ENCODE data around the gene AADACL3. TPM values are rescaled to one million over a fixed set of nuclear protein-coding genes. Genes with fewer than 3 reads are reported as not detected.

AADACL3 gene
- total RNA-seq, 1 donor from 2014 or later: 0.05 TPM

DNA sequence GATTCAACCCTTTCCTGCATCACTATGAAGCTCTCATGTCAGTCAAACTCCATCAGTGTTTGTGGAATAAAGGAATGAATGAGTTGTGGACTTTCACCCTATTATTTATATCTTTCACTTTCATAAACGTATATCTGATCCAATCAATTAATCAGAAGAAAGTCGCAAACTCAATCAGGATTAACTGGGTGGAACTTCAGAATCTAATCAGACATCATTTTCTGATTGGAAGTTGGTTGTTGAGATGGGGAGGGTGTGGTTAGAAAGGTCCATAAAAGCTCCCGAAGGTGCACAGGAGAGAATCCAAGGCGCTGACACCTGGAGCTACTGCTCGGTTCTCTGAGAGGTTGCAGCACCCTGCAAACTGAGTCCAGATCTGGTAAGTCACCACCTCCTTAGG, 57.5 kb downstream of the AADACL3 start, which contains the start of gene PRAMEF12:
TSS of gene PRAMEF12 (plus strand) at position 301 of the 400 bp plus-strand sequence. CDS start 1,130 bp downstream, outside the sequence.
- no peaks in the 10 kb centered on the region for H4K20me1 ChIP-seq (ENCODE audit: insufficient read depth, low read length)
- H3K9me3 ChIP-seq (ENCODE audit: insufficient read depth, low read depth, low read length): no peaks in the 10 kb centered on the region
- H2AFZ ChIP-seq (ENCODE audit: low read depth, low read length): no peak within 1 kb of the TSS
- H3K4me3 Mint-ChIP-seq (ENCODE audit: unreplicated experiment): no peak within 1 kb of the TSS
- TF ChIP-seq, protein P1, sequence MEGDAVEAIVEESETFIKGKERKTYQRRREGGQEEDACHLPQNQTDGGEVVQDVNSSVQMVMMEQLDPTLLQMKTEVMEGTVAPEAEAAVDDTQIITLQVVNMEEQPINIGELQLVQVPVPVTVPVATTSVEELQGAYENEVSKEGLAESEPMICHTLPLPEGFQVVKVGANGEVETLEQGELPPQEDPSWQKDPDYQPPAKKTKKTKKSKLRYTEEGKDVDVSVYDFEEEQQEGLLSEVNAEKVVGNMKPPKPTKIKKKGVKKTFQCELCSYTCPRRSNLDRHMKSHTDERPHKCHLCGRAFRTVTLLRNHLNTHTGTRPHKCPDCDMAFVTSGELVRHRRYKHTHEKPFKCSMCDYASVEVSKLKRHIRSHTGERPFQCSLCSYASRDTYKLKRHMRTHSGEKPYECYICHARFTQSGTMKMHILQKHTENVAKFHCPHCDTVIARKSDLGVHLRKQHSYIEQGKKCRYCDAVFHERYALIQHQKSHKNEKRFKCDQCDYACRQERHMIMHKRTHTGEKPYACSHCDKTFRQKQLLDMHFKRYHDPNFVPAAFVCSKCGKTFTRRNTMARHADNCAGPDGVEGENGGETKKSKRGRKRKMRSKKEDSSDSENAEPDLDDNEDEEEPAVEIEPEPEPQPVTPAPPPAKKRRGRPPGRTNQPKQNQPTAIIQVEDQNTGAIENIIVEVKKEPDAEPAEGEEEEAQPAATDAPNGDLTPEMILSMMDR (IDR thresholded peaks at IDR 0.05; ENCODE audit: insufficient read depth, low read depth, low read length): no peak
- no peak for TF ChIP-seq EZH2 (IDR thresholded peaks at IDR 0.05; ENCODE audit: insufficient read depth, low read length)
- no peaks in the 10 kb centered on the region for H3K27me3 ChIP-seq (ENCODE audit: insufficient read depth, low read length)
- no peaks in the 10 kb centered on the region for H3K79me2 ChIP-seq (ENCODE audit: insufficient read depth, low read length)
- no peak within 1 kb of the TSS for H3K9ac ChIP-seq (ENCODE audit: low read length)
- H3K4me1 ChIP-seq (ENCODE audit: insufficient read depth, low read length): no peaks in the 10 kb centered on the region
- H3K27ac Mint-ChIP-seq (ENCODE audit: unreplicated experiment): no peak within 1 kb of the TSS
- no peak within 1 kb of the TSS for H3K27ac ChIP-seq (ENCODE audit: low read depth, low read length)
- no peaks in the 10 kb centered on the region for H3K4me1 Mint-ChIP-seq (ENCODE audit: low read depth, unreplicated experiment)
- FAIRE-seq (no peak), DNase-seq (ENCODE audit: low read depth) (no peak)
- no peaks in the 10 kb centered on the region for H3K36me3 ChIP-seq (ENCODE audit: insufficient read depth, low read length)
- H3K4me3 ChIP-seq (ENCODE audit: insufficient read depth, low read depth, low read length): no peak within 1 kb of the TSS
- H3K27me3 Mint-ChIP-seq (ENCODE audit: low read depth, unreplicated experiment): peaks cover 31% of the 10 kb centered on the region
- H3K9me3 Mint-ChIP-seq (ENCODE audit: unreplicated experiment): peaks cover 6% of the 10 kb centered on the region
- no peak within 1 kb of the TSS for H3K4me2 ChIP-seq (ENCODE audit: low read length)
- peaks cover 3% of the 10 kb centered on the region for H3K36me3 Mint-ChIP-seq (ENCODE audit: low read depth, unreplicated experiment)

DNA sequence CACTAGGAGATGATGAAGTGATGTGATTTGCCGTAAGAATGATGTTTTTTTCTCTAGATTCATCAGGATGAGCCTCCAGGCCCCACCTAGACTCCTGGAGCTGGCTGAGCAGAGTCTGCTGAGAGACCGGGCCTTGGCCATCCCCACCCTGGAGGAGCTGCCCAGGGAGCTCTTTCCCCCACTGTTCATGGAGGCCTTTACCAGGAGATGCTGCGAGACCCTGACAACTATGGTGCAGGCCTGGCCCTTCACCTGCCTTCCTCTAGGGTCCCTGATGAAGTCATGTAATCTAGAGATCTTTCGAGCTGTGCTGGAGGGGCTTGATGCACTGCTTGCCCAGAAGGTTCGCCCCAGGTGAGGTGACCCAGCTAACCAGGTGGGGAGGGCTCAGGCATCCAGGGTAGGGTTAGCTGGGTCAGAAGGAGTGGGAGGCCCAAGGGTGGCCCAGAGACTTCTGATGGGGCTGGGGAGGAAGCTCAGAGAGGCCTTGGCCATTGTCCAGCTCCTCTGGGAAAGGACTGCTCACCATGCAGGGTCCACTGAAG, 59.0 kb downstream of the AADACL3 start:
- H3K27ac Mint-ChIP-seq (ENCODE audit: unreplicated experiment): no peak overlapping the region
- no peak overlapping the region for H3K4me2 ChIP-seq (ENCODE audit: low read length)
- FAIRE-seq (no peak), DNase-seq (ENCODE audit: low read depth) (no peak)
- peaks cover 6% of the 10 kb centered on the region for H3K9me3 Mint-ChIP-seq (ENCODE audit: unreplicated experiment)
- no peak overlapping the region for H3K27ac ChIP-seq (ENCODE audit: low read depth, low read length)
- H2AFZ ChIP-seq (ENCODE audit: low read depth, low read length): no peak overlapping the region
- no peaks in the 10 kb centered on the region for H3K4me1 Mint-ChIP-seq (ENCODE audit: low read depth, unreplicated experiment)
- no peaks in the 10 kb centered on the region for H3K4me1 ChIP-seq (ENCODE audit: insufficient read depth, low read length)
- no peaks in the 10 kb centered on the region for H3K79me2 ChIP-seq (ENCODE audit: insufficient read depth, low read length)
- no peaks in the 10 kb centered on the region for H4K20me1 ChIP-seq (ENCODE audit: insufficient read depth, low read length)
- H3K27me3 ChIP-seq (ENCODE audit: insufficient read depth, low read length): no peaks in the 10 kb centered on the region
- no peak overlapping the region for H3K4me3 ChIP-seq (ENCODE audit: insufficient read depth, low read depth, low read length)
- H3K27me3 Mint-ChIP-seq (ENCODE audit: low read depth, unreplicated experiment): peaks cover 30% of the 10 kb centered on the region
- H3K9me3 ChIP-seq (ENCODE audit: insufficient read depth, low read depth, low read length): no peaks in the 10 kb centered on the region
- H3K9ac ChIP-seq (ENCODE audit: low read length): no peak overlapping the region
- no peak overlapping the region for H3K4me3 Mint-ChIP-seq (ENCODE audit: unreplicated experiment)
- no peak for TF ChIP-seq EZH2 (IDR thresholded peaks at IDR 0.05; ENCODE audit: insufficient read depth, low read length)
- TF ChIP-seq, protein P1 (IDR thresholded peaks at IDR 0.05; ENCODE audit: insufficient read depth, low read depth, low read length): no peak
- no peaks in the 10 kb centered on the region for H3K36me3 ChIP-seq (ENCODE audit: insufficient read depth, low read length)
- H3K36me3 Mint-ChIP-seq (ENCODE audit: low read depth, unreplicated experiment): peaks cover 3% of the 10 kb centered on the region

DNA sequence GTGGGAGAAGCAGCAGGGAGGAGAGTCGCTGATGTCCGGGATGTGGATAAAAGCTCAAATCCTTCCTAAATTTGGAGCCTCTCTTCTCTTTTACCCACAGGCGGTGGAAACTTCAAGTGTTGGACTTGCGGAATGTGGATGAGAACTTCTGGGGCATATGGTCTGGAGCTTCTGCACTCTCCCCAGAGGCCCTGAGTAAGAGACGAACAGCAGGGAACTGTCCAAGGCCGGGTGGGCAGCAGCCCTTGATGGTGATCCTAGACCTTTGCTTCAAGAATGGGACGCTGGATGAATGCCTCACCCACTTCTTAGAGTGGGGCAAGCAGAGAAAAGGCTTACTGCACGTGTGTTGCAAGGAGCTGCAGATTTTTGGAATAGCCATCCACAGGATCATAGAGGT, 59.5 kb downstream of the AADACL3 start:
- H3K9me3 Mint-ChIP-seq (ENCODE audit: unreplicated experiment): peaks cover 6% of the 10 kb centered on the region
- H3K27ac ChIP-seq (ENCODE audit: low read depth, low read length): no peak overlapping the region
- no peaks in the 10 kb centered on the region for H3K27me3 ChIP-seq (ENCODE audit: insufficient read depth, low read length)
- no peak for TF ChIP-seq EZH2 (IDR thresholded peaks at IDR 0.05; ENCODE audit: insufficient read depth, low read length)
- TF ChIP-seq, protein P1 (IDR thresholded peaks at IDR 0.05; ENCODE audit: insufficient read depth, low read depth, low read length): no peak
- H3K9me3 ChIP-seq (ENCODE audit: insufficient read depth, low read depth, low read length): no peaks in the 10 kb centered on the region
- H3K36me3 Mint-ChIP-seq (ENCODE audit: low read depth, unreplicated experiment): peaks cover 3% of the 10 kb centered on the region
- no peak overlapping the region for H2AFZ ChIP-seq (ENCODE audit: low read depth, low read length)
- no peak overlapping the region for H3K4me3 Mint-ChIP-seq (ENCODE audit: unreplicated experiment)
- H3K27ac Mint-ChIP-seq (ENCODE audit: unreplicated experiment): no peak overlapping the region
- H3K4me3 ChIP-seq (ENCODE audit: insufficient read depth, low read depth, low read length): no peak overlapping the region
- FAIRE-seq (no peak), DNase-seq (ENCODE audit: low read depth) (no peak)
- H3K9ac ChIP-seq (ENCODE audit: low read length): no peak overlapping the region
- no peaks in the 10 kb centered on the region for H3K4me1 ChIP-seq (ENCODE audit: insufficient read depth, low read length)
- no peaks in the 10 kb centered on the region for H3K36me3 ChIP-seq (ENCODE audit: insufficient read depth, low read length)
- no peaks in the 10 kb centered on the region for H3K4me1 Mint-ChIP-seq (ENCODE audit: low read depth, unreplicated experiment)
- peaks cover 24% of the 10 kb centered on the region for H3K27me3 Mint-ChIP-seq (ENCODE audit: low read depth, unreplicated experiment)
- H3K4me2 ChIP-seq (ENCODE audit: low read length): no peak overlapping the region
- H3K79me2 ChIP-seq (ENCODE audit: insufficient read depth, low read length): no peaks in the 10 kb centered on the region
- H4K20me1 ChIP-seq (ENCODE audit: insufficient read depth, low read length): no peaks in the 10 kb centered on the region

Measured in astrocyte (in vitro differentiated cells and primary cell).